Endothelial cell of umbilical vein (primary cell): ENCODE measurements around the gene RPS19BP1.

ENCODE experiments used
- EZH2 ChIP-seq: IDR thresholded peaks from 2 replicates; pipeline ENCODE4 v1.6.1; 2012; ENCODE audit warnings: borderline replicate concordance, low read depth, mild to moderate bottlenecking, moderate library complexity, low read length, inconsistent platforms; ENCODE audit not compliant: severe bottlenecking
- POLR2A ChIP-seq: IDR thresholded peaks from 2 replicates; pipeline ENCODE4 v1.6.1; 2012; ENCODE audit warnings: low read depth, mild to moderate bottlenecking, control low read depth, low read length
- TF ChIP-seq, protein P1 (sequence below), 2 donors: IDR thresholded peaks; 1 replicate in 1 of 2; 2 replicates in 1 of 2; pipeline ENCODE4 v1.5.1; 2011; ENCODE audit warnings: low read length in 2 of 2, mild to moderate bottlenecking in 2 of 2, moderate library complexity in 2 of 2, control low read depth in 1 of 2, inconsistent platforms in 1 of 2, low read depth in 1 of 2; ENCODE audit not compliant: insufficient read depth in 1 of 2; ENCODE audit errors: extremely low read depth in 1 of 2

DNA sequence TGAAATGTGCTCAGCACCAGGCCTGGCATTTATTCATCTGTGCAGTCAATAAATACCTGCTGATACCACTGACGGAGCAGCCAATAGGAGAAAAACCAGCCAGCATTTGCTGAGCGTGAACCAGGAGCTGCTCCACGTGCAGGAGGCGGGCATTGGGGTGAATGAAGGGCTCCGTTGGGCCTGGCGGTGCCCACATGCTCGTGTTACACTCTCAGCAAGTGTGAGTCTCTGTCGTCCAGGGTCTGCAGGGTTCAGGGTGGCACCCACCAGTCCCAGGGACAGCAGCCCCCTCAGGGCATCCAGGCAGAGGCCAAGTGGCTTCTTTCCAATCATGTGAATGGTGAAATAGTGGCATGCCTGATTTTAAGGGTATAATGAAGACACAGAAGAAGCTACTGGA is 4.2 kb upstream of the RPS19BP1 start:
- TF ChIP-seq, protein P1, sequence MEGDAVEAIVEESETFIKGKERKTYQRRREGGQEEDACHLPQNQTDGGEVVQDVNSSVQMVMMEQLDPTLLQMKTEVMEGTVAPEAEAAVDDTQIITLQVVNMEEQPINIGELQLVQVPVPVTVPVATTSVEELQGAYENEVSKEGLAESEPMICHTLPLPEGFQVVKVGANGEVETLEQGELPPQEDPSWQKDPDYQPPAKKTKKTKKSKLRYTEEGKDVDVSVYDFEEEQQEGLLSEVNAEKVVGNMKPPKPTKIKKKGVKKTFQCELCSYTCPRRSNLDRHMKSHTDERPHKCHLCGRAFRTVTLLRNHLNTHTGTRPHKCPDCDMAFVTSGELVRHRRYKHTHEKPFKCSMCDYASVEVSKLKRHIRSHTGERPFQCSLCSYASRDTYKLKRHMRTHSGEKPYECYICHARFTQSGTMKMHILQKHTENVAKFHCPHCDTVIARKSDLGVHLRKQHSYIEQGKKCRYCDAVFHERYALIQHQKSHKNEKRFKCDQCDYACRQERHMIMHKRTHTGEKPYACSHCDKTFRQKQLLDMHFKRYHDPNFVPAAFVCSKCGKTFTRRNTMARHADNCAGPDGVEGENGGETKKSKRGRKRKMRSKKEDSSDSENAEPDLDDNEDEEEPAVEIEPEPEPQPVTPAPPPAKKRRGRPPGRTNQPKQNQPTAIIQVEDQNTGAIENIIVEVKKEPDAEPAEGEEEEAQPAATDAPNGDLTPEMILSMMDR (IDR thresholded peaks at IDR 0.05; ENCODE audit: extremely low read depth in 1 of 2, insufficient read depth in 1 of 2, low read depth in 1 of 2, low read length in 2 of 2): no peak
- TF ChIP-seq POLR2A (no peak), EZH2 (no peak)
